Measurements from ENCODE around the gene GADD45G.

Gene GADD45G

GRCh38 chr9:89594811-89595550 lies 9.8 kb upstream of the GADD45G start:
- peaks cover 16% of the 10 kb centered on the region for H3K4me1 ChIP-seq (ENCODE audit: control insufficient read depth, insufficient read depth, low read length)
- H3K9me3 ChIP-seq (ENCODE audit: control insufficient read depth, low read length): no peaks in the 10 kb centered on the region
- H3K27me3 ChIP-seq (ENCODE audit: control insufficient read depth, insufficient read depth, low read length): peaks cover 7% of the 10 kb centered on the region
- H3K9ac ChIP-seq (ENCODE audit: low read length): no peak overlapping the region
- no peaks in the 10 kb centered on the region for H3K36me3 ChIP-seq (ENCODE audit: control insufficient read depth, insufficient read depth, low read length)
- no peak overlapping the region for H3K4me3 ChIP-seq (ENCODE audit: low read length)

GRCh38 chr9:89595646-89596045 lies 9.2 kb upstream of the GADD45G start:
- no peak overlapping the region for H3K4me3 ChIP-seq (ENCODE audit: low read length)
- no peak overlapping the region for H3K9ac ChIP-seq (ENCODE audit: low read length)
- peaks cover 16% of the 10 kb centered on the region for H3K4me1 ChIP-seq (ENCODE audit: control insufficient read depth, insufficient read depth, low read length)
- no peaks in the 10 kb centered on the region for H3K36me3 ChIP-seq (ENCODE audit: control insufficient read depth, insufficient read depth, low read length)
- no peaks in the 10 kb centered on the region for H3K9me3 ChIP-seq (ENCODE audit: control insufficient read depth, low read length)
- peaks cover 7% of the 10 kb centered on the region for H3K27me3 ChIP-seq (ENCODE audit: control insufficient read depth, insufficient read depth, low read length)

- no peak overlapping the region for H3K9ac ChIP-seq (ENCODE audit: low read length)
- H3K4me3 ChIP-seq (ENCODE audit: low read length): no peak overlapping the region
- no peaks in the 10 kb centered on the region for H3K36me3 ChIP-seq (ENCODE audit: control insufficient read depth, insufficient read depth, low read length)
- peaks cover 7% of the 10 kb centered on the region for H3K27me3 ChIP-seq (ENCODE audit: control insufficient read depth, insufficient read depth, low read length)
- no peaks in the 10 kb centered on the region for H3K9me3 ChIP-seq (ENCODE audit: control insufficient read depth, low read length)
- peaks cover 16% of the 10 kb centered on the region for H3K4me1 ChIP-seq (ENCODE audit: control insufficient read depth, insufficient read depth, low read length)
Observed at GRCh38 chr9:89596937-89597555, 7.8 kb upstream of the GADD45G start.

GRCh38 chr9:89597711-89598362 lies 7.0 kb upstream of the GADD45G start:
- Histone ChIP-seq H3K4me3 (ENCODE audit: low read length) (no peak overlapping the region), H3K4me1 (ENCODE audit: control insufficient read depth, insufficient read depth, low read length) (peaks cover 16% of the 10 kb centered on the region), H3K36me3 (ENCODE audit: control insufficient read depth, insufficient read depth, low read length) (no peaks in the 10 kb centered on the region), H3K9me3 (ENCODE audit: control insufficient read depth, low read length) (no peaks in the 10 kb centered on the region), H3K27me3 (ENCODE audit: control insufficient read depth, insufficient read depth, low read length) (peaks cover 7% of the 10 kb centered on the region), H3K9ac (ENCODE audit: low read length) (no peak overlapping the region)

- H3K27me3 ChIP-seq (ENCODE audit: control insufficient read depth, insufficient read depth, low read length): peaks cover 5% of the 10 kb centered on the region
- peaks cover 20% of the 10 kb centered on the region for H3K4me1 ChIP-seq (ENCODE audit: control insufficient read depth, insufficient read depth, low read length)
- H3K9me3 ChIP-seq (ENCODE audit: control insufficient read depth, low read length): no peaks in the 10 kb centered on the region
- H3K36me3 ChIP-seq (ENCODE audit: control insufficient read depth, insufficient read depth, low read length): no peaks in the 10 kb centered on the region
- no peak overlapping the region for H3K4me3 ChIP-seq (ENCODE audit: low read length)
- H3K9ac ChIP-seq (ENCODE audit: low read length): no peak overlapping the region
Observed at GRCh38 chr9:89598363-89598713, 6.5 kb upstream of the GADD45G start.

- no peaks in the 10 kb centered on the region for H3K36me3 ChIP-seq (ENCODE audit: control insufficient read depth, insufficient read depth, low read length)
- H3K27me3 ChIP-seq (ENCODE audit: control insufficient read depth, insufficient read depth, low read length): no peaks in the 10 kb centered on the region
- H3K4me1 ChIP-seq (ENCODE audit: control insufficient read depth, insufficient read depth, low read length): peaks cover 19% of the 10 kb centered on the region
- no peak overlapping the region for H3K9ac ChIP-seq (ENCODE audit: low read length)
- H3K4me3 ChIP-seq (ENCODE audit: low read length): no peak overlapping the region
- H3K9me3 ChIP-seq (ENCODE audit: control insufficient read depth, low read length): no peaks in the 10 kb centered on the region
Observed at GRCh38 chr9:89598926-89599325, 5.9 kb upstream of the GADD45G start.

- H3K36me3 ChIP-seq (ENCODE audit: control insufficient read depth, insufficient read depth, low read length): no peaks in the 10 kb centered on the region
Observed at GRCh38 chr9:89600831-89601230, 4.0 kb upstream of the GADD45G start.

GRCh38 chr9:89601306-89601705 lies 3.5 kb upstream of the GADD45G start:
- Histone ChIP-seq H3K9ac (ENCODE audit: low read length) (no peak overlapping the region), H3K36me3 (ENCODE audit: control insufficient read depth, insufficient read depth, low read length) (no peaks in the 10 kb centered on the region), H3K9me3 (ENCODE audit: control insufficient read depth, low read length) (no peaks in the 10 kb centered on the region), H3K4me3 (ENCODE audit: low read length) (no peak overlapping the region), H3K4me1 (ENCODE audit: control insufficient read depth, insufficient read depth, low read length) (peaks cover 19% of the 10 kb centered on the region), H3K27me3 (ENCODE audit: control insufficient read depth, insufficient read depth, low read length) (no peaks in the 10 kb centered on the region)

More at GRCh38 chr9:89600831-89601230, 4.0 kb upstream of the GADD45G start:
- Histone ChIP-seq H3K4me1 (ENCODE audit: control insufficient read depth, insufficient read depth, low read length) (peaks cover 19% of the 10 kb centered on the region), H3K9ac (ENCODE audit: low read length) (no peak overlapping the region), H3K9me3 (ENCODE audit: control insufficient read depth, low read length) (no peaks in the 10 kb centered on the region), H3K27me3 (ENCODE audit: control insufficient read depth, insufficient read depth, low read length) (no peaks in the 10 kb centered on the region), H3K4me3 (ENCODE audit: low read length) (no peak overlapping the region)

- H3K4me3 ChIP-seq (ENCODE audit: low read length): no peak overlapping the region
- H3K9ac ChIP-seq (ENCODE audit: low read length): no peak overlapping the region
- H3K4me1 ChIP-seq (ENCODE audit: control insufficient read depth, insufficient read depth, low read length): peaks cover 25% of the 10 kb centered on the region
- H3K27me3 ChIP-seq (ENCODE audit: control insufficient read depth, insufficient read depth, low read length): no peaks in the 10 kb centered on the region
- H3K36me3 ChIP-seq (ENCODE audit: control insufficient read depth, insufficient read depth, low read length): no peaks in the 10 kb centered on the region
- H3K9me3 ChIP-seq (ENCODE audit: control insufficient read depth, low read length): no peaks in the 10 kb centered on the region
Observed at GRCh38 chr9:89601856-89602562, 2.8 kb upstream of the GADD45G start.

- H3K9ac ChIP-seq (ENCODE audit: low read length): peak overlapping the region; percentile 47
Observed at GRCh38 chr9:89602978-89603766, 1.6 kb upstream of the GADD45G start.

GRCh38 chr9:89603767-89604665 lies 796 bp upstream of the GADD45G start:
- Histone ChIP-seq H3K36me3 (ENCODE audit: control insufficient read depth, insufficient read depth, low read length) (no peaks in the 10 kb centered on the region), H3K9ac (ENCODE audit: low read length) (peak overlapping the region; percentile 47), H3K4me3 (ENCODE audit: low read length) (peak overlapping the region; percentile 62), H3K4me1 (ENCODE audit: control insufficient read depth, insufficient read depth, low read length) (peaks cover 21% of the 10 kb centered on the region), H3K27me3 (ENCODE audit: control insufficient read depth, insufficient read depth, low read length) (no peaks in the 10 kb centered on the region), H3K9me3 (ENCODE audit: control insufficient read depth, low read length) (no peaks in the 10 kb centered on the region)

More at GRCh38 chr9:89602978-89603766, 1.6 kb upstream of the GADD45G start:
- Histone ChIP-seq H3K27me3 (ENCODE audit: control insufficient read depth, insufficient read depth, low read length) (no peaks in the 10 kb centered on the region), H3K9me3 (ENCODE audit: control insufficient read depth, low read length) (no peaks in the 10 kb centered on the region), H3K4me3 (ENCODE audit: low read length) (peak overlapping the region; percentile 62), H3K4me1 (ENCODE audit: control insufficient read depth, insufficient read depth, low read length) (peaks cover 29% of the 10 kb centered on the region), H3K36me3 (ENCODE audit: control insufficient read depth, insufficient read depth, low read length) (no peaks in the 10 kb centered on the region)

Measured in mucosa of stomach (tissue), 1 donor.